NCI-H2227 (cell line): ENCODE measurements around the gene FAM3B.

Experiments
- DNase-seq: peaks from one replicate; lab custom pipeline; 2025; ENCODE audit not compliant: unreplicated experiment; lab: John Stamatoyannopoulos, UW

Gene FAM3B

DNA sequence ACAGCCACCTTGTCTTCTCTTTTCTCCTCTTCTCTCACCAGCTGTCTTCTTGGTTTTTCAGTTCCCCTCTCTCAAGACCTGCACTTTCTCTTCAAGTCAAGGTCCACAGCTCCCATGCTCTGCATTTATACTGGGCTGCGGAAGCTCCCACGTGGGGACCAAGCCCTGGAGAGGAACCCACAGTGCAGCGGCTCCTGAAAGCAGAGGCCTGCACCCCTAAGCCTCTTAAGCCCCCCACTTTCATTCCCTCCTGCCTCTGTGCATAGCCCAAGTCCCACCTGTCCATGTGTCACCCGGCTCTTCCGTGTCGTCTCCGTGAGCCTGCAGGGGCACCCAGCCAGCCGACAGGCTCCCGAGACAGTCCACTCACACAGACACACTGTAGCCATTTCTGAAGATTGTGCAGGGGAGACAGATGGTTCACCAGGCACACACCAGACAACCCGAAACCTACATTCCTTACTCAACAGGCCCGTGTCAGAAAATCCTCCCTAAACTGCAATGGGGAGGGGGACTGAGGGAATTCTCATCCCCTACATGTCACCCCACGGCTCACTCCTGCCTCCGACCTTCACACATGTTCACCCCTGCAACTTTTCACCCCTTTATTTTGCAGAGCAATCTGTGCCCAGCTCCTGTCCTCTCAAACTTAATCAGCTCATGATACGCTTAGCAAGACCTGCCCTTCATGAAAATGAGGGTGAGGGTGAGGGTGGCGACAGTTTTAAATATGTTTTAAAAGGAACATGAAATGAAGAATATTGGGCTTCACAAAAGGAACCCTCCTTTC, 51.5 kb downstream of the FAM3B start:
- DNase-seq, result no peak

DNA sequence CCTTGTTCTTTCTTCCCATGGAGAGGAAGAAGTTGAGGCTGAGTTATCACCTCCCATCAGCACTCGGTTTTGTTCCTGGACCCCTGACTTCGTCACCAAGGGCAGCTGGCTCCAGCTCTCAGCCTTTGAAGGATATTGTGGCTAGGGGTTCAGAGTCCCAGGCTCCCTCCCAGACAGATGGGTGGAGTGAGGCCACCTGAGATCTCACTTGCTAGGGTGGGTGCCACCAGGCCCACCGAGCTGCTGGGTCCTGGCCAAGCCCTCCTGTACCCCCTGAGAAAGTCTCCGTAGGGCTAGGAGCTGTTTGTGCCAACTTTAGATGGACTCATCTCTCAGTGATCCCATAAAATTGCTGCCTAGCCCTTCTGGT, 52.1 kb downstream of the FAM3B start:
- no peak for DNase-seq

DNA sequence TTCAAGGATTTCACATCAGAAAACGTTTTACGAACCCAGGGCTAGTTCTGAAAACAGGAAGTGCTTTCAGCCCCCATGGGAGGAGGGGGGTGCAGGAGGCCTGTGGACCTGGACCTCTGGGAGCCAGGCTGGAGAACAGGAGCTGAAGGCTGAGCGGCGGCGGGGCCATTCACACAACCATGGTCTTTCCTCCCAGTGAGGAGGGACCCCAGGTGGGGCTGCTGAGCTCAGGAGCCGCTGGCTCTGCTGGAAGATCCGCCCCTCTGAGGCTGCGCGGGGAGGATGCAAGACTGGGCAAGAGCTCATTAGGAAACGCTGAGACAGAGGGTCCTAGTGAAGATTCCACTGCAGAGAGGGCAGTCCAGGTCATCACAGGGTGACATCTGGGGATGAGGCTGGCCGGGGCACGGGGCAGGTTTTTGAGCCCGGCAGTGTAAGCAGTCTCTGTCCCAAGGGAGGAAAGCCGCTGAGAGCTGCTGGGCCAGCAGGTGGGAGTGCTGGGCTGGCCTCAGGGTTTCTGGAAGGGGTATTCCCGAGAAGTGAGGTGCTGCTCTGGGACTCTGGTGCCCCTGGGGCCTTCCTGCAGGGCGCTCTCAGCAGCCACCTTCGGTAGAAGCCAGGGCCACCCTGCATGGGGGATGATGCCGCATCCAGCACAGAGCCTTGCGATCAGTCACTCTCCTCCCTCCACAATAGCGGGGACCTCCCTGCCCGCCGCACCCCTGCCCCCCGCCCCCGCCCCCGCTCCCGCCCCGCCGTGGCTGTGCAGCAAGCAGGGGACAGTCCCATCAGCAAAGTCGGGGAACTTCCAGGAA, 52.7 kb downstream of the FAM3B start:
- DNase-seq, result peak; percentile 66

DNA sequence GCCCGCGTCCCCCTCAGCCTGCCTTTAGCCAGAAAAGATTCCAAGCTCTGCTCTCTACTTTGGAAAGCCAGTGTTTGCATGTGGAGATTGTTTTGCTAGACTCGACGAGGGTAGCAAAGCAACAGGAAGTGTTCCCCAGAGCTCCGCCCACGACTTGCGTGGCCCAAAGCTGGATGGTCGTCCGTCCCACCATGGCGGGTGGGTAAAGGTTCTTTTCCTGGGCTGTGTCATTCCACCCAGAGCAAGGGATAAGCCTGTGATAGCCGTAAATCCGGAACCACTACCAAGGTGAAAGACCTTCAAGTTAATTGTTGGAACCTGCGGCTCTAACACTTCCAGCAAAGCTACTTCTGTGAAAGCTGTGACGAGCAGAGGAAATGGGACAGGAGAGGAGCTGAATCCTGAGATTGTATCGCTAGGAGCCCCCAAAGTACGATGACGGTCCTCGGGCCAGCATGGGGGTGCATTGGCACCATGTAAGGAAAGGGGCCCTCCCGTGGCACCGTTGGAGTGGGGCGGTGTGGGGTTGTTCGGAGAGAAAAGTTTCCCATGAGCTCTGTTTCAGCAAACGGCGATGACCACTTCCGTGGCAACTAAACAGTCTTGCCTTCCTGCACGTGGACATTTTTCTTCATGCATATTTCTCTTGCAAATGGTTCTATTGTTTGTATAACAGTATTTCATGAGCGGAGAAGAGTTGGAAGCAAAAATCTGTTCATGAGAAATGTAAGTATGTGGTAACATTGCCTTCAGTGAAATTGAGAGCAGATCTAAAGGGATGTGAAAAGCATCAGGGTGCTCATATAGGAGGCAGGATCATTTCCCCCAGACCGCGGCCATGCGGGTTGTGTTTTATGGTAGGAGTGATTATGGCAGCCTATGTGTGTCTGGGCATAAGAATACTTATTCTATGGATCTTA, 53.6 kb downstream of the FAM3B start:
- DNase-seq, result peak; percentile 51

DNA sequence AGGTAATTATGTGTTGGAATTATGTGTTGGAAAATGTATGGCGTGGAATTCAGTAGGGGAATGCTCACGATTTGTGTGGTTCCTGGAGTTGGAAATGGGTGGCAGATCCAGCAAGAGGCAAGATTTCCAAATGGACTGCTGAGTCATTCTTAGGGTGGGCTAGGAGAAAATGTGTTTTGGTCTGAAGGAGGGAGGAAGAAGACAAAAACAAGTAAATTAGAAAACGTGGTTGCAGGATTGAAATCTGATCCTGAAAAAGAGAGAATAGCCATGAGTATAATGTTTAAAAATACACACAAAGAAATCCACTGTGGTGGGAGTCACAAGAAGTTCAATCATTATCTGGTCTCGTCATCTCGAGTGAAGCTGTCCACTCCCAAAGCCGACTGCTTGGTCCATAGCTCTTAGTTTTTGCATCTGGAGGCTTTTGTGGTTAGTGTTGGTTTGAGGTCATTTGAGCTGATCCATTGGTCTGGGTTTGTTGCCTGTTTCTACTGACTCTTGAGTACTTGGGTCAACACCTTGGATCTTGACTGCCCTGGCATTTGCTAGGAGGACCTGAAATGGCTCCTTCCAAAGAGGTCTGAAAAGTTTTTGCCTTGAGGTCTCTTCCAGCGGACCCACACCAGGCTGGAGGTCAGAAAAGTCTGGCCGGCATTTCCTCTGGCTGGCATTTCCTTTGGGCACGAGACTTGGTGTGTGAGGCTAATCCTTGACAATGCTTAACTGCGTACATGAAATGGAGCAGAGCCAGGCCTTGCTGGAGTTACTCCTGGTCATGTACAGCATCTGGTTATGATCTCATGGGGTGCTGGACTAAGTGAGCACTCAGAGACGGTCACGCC, 54.5 kb downstream of the FAM3B start:
- no peak for DNase-seq

DNA sequence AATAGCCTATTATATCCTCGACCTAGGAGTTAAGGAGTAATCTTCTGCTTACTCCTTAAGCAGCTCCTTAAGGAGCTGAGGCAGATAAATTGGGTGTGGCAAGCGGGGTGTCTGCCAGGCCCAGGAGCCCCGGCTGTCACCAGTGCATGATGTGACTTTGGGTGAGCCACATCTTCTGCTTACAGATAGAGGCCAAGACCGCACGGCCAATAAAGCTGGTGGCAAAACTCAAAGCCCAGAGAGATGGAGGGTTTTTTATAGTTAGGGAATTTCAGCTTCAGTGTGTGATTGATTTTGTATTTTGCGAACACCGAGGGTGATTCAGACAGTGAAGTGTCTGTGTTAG, 55.1 kb downstream of the FAM3B start:
- DNase-seq, result no peak

DNA sequence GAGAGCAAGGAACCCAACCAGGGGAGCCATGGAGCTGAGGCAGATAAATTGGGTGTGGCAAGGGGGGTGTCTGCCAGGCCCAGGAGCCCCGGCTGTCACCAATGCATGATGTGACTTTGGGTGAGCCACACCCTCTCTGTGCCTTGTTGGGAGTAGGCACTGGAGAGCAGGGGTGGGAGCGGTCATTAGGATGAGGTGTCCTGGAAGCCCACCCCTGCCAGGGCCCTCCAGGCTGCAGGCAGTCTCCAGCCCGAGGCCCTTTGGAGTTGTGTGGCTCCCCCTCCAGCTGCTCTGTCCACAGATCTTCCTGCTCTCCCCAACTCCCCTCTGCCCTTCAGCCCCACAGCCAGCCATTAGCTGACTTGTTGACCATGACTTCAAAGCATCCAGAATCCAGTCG, 56.7 kb downstream of the FAM3B start:
- DNase-seq, result no peak

DNA sequence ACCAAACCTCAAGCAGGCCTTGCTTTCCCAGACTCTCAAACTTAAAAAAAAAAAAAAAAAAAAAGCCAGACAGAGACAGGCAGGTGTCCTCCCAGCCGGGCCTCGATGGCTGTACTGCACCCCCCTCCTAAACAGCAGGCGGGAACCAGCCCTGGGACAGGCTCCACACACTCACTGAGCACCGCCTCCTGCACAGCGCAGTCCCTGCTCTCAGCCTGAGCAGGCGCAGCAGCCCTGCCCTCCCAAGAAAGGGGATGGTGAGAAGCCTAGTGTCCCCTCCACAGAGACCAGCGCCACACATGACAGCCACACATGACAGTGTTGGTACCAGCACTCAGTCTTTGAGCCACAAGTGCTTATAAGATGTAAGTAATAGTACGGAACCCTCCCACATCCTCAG, 57.2 kb downstream of the FAM3B start:
- no peak for DNase-seq

DNA sequence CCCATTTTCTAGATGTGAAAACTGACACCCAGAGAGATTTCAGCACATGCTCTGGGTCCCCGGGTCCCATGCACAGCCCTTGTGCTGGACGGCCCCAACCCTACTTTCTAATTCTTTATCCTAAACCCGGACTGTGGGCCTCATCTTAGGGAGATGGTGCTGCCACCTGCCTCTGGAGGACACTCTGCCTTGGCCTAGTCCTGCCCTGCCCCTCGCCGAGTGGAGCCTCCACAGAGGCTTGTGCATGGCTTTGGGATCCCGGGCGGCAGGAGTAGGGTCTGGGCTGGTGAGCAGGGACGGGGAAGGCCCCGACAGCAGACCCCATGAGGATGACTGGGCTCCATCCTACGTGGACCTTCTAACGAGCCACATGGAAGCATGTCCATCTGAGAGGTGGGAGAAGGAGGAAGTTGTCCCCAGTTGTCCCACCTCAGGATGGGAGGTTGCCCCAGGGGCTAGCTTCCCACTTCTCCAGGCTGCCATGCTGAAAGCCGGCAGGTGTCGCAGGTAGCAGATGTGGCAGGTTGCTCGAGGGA, 57.6 kb downstream of the FAM3B start:
- no peak for DNase-seq

DNA sequence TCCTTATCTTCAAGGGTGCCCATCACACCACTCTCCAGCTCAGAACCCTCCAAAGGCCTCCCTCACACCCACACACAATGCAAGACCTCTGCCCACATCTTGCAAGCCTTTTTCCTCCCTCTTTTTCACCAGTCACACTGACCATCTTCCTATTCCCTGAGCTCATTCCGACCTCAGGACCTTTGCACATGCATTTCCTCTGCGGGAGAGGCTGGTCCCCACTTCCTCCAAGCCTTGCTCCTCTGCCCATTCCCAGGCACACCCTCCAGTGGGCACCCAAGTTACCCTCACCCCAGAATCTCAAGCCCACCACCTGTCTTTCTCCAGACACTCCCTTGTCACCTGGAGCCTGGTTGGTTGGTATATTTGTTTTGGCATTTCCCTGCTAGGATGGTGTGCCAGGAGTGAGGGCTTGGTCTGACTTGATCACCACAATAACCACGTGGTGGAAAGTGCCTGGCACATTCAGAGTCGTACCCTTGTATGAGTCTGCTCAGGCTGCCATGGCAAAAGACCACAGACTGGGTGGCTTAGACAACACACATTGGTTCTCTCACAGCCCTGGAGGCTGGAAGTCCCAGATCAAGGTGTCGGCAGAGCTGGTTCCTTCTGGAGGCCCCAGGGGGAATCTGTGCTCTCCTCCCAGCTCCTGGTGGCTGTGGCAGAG, 58.4 kb downstream of the FAM3B start:
- DNase-seq, result no peak

DNA sequence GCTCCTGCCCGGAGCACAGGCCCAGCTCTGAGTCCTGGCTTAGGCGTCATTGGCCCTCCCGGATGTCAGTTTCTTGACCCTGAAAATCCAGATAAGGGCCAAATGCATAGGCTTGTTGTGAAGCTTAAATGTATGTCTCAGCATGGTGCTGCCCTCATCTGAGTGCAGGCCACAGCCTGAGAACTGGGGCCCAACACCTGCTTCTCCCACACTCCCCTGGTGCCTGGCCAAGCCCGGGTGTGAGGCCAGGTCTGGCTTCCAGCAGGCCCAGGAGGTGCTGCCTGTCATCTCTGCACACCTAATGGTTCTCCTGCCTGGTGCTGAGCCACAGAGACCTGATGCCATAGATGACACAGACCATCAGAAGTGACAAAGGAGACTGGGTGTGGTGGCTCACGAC, 59.3 kb downstream of the FAM3B start:
- DNase-seq, result no peak

DNA sequence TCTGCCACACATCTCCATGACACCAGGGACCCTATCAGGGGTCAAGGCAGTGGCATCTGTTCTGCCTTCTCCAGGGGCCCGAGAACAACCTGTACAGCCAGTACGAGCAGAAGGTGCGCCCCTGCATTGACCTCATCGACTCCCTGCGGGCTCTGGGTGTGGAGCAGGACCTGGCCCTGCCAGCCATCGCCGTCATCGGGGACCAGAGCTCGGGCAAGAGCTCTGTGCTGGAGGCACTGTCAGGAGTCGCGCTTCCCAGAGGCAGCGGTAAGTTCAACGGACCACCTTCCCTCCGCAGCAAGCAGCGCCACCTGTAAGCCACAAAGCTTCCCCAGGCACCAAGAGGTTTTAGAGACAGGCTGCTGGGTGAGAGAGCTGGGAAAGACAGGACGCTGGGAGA, 61.1 kb downstream of the FAM3B start:
- DNase-seq, result no peak

DNA sequence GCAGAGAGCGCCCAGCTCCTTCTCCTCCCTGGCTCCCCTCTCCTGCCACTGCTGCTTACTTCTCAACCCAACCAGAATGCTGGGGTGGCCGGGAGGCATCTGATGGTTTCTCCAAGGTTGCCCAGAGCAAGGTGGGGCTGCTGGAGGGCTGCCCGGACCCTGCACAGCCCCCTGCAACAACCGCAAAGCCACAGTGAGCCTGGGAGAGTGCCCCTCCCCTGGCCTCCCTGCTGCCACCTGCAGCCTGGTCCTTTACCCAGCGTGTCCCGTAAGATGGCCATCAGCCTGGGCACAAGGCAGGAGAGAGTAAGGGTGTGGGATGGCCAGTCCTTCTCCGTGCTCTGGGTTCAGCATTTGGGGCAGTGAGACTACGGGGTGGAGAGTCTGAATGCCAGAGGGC, 62.2 kb downstream of the FAM3B start:
- DNase-seq, result no peak

DNA sequence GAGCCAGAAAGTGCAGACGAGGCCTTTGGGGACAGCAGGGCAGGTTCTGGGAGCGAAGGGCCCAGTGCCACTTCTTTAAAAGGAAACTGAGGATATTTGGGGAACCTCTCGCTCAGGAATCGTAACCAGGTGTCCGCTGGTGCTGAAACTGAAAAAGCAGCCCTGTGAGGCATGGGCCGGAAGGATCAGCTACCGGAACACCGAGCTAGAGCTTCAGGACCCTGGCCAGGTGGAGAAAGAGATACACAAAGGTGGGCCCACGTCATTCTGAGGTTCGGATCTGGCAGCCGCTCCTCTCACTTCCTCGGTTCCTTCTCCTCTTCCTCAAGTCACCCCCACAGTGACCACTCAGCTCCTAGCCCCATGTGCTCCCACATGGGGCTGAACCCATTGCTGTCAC, 63.3 kb downstream of the FAM3B start:
- no peak for DNase-seq

DNA sequence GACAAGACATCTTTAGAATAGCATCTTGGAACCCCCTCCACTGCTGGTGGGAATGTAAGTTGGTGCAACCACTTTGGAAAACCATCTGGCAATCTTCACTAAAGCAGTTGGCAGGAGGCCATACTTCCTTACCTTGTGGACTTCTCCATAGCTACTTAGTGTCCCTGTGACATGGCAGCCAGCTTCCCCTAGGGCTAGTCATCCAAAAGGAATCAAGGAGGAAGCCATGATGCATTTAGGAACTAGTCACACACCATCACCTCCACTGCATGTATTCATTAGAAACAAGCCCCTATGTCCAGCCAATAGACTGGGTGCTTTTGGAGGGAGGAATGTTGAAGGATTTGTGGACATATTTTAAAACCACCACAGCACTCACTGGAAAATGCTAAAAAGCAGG, 65.1 kb downstream of the FAM3B start:
- DNase-seq, result no peak

DNA sequence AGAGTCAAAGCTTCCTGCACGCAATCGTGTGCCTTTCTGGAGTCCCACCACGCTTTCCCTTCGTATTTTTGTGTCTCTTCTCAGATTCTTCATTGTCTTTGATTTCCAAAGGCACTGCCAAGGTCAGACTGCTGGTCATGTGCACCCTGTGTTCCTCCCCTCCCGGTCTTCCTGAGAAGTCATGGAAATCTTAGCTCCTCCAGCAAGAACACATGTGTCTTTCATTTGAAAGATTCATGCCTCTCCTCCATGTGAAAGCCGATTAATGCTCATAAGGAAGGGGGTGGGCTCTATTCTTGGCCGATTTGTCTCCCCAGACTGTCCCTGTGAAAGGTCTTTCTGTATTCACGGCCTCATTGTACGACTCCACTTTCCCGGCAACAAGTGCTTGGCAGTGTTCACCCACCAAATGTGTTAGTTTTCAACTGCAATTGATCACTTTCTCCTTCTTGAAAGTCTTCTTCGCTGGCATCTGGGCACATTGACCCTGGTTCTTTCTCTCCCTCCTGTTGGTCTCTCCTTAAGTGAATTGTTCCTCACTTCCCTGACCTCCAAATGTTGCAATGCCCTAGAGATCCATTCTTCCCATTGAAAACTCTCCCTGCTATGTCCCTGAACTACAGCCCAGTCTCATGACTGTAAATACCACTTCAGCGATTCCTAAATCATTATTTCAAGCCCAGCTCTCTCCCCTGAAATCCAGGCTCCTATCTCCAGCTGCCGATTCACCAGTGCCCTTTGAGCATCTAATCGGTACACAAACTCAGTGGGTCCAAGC, 70.6 kb downstream of the FAM3B start:
- DNase-seq, result no peak

DNA sequence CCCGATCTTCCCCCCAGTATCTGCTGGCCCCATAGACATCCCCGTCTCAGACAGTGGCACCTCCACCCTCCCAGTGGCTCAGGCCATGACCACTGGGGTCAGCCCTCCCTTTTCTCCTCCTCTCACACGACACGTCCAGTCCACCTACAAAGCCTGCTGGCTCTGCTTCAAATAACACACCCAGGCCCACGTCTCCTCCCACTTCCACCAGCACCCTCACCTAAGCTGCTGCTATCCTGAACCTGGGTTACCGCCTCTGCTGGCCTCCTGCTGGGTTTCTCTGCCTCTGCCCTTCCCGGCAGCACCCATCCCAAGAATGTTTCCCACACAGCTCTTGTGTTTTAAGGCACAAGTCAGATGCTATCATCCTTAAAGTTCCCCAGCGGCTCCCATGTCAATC, 71.2 kb downstream of the FAM3B start:
- no peak for DNase-seq

DNA sequence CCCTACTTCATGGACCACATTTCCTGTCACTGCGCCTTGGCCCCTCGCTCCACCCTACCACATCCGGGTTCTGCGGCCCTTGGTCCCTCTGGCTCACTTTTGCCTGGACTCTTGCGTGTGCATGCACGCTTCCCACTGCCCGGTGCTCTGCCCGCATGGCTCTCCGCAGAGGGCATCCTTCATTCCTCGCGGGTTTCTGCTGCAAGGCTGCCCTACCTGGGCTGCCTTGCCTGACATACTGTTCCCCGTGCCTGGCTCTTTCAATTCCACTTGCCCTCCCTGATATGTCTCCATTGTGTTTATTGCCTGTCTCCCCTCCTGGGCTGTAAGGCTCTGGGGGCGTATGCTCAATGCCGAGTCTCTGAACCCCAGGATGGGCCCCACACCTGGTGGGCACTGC, 71.7 kb downstream of the FAM3B start:
- no peak for DNase-seq

DNA sequence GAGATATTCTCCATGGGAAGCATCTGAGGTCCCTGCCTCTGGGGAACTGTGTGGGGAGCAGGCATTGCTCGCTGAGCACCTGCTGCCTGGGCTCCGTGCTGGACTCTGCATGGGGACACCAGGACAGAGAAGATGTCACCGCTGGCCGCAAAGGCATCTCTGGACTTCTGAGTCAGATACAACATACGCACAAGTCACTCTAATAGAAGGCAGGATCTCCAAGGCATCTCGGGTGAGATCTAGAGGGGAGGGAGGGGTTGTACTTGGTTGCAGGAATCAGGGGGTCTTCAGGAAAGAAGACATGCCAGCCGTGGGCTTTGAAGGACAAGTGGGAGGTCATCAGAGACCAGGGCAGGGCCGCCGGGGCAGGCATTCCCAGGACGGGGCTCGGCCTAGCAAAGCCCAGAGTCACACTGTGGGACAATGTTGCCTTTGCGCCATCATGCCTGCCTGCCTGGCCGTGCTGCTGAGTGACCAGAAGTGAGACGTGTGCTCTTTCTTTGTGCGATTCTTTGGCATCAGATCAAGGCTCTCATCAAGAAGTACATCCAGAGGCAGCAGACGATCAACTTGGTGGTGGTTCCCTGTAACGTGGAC, 73.5 kb downstream of the FAM3B start:
- no peak for DNase-seq
